Measurements from ENCODE around the gene TIGD7. TPM values are rescaled to one million over a fixed set of nuclear protein-coding genes. Genes with fewer than 3 reads are reported as not detected.

TIGD7 gene
- total RNA-seq, 2 experiments from 2014 or later: 4.0 to 4.7 TPM

- Mint-ChIP-seq H3K27me3 (no peaks in the 10 kb centered on the region), H3K36me3 (ENCODE audit: low read depth) (peaks cover 82% of the 10 kb centered on the region), H3K4me3 (no peak overlapping the region), H3K4me1 (ENCODE audit: low read depth) (peaks cover 8% of the 10 kb centered on the region), H3K27ac (no peak overlapping the region), H3K9me3 (peaks cover 67% of the 10 kb centered on the region)
- CTCF ChIA-PET: no interaction called here
- intact Hi-C loops (cut with micrococcal nuclease): no loop called here
- DNase-seq (no peak), ATAC-seq (no peak)
- TF ChIP-seq, protein P1, sequence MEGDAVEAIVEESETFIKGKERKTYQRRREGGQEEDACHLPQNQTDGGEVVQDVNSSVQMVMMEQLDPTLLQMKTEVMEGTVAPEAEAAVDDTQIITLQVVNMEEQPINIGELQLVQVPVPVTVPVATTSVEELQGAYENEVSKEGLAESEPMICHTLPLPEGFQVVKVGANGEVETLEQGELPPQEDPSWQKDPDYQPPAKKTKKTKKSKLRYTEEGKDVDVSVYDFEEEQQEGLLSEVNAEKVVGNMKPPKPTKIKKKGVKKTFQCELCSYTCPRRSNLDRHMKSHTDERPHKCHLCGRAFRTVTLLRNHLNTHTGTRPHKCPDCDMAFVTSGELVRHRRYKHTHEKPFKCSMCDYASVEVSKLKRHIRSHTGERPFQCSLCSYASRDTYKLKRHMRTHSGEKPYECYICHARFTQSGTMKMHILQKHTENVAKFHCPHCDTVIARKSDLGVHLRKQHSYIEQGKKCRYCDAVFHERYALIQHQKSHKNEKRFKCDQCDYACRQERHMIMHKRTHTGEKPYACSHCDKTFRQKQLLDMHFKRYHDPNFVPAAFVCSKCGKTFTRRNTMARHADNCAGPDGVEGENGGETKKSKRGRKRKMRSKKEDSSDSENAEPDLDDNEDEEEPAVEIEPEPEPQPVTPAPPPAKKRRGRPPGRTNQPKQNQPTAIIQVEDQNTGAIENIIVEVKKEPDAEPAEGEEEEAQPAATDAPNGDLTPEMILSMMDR (IDR thresholded peaks at IDR 0.05): no peak
- POLR2A ChIA-PET: interaction anchor here (1.0 to 1.4 kb wide), 2 partner anchors 10 to 16 kb away, joined by 3 to 5 read pairs; no protein-coding TSS in a partner anchor
These were observed 12.6 kb downstream of the TIGD7 start for GRCh38 chr16:3292604-3293003.

DNA sequence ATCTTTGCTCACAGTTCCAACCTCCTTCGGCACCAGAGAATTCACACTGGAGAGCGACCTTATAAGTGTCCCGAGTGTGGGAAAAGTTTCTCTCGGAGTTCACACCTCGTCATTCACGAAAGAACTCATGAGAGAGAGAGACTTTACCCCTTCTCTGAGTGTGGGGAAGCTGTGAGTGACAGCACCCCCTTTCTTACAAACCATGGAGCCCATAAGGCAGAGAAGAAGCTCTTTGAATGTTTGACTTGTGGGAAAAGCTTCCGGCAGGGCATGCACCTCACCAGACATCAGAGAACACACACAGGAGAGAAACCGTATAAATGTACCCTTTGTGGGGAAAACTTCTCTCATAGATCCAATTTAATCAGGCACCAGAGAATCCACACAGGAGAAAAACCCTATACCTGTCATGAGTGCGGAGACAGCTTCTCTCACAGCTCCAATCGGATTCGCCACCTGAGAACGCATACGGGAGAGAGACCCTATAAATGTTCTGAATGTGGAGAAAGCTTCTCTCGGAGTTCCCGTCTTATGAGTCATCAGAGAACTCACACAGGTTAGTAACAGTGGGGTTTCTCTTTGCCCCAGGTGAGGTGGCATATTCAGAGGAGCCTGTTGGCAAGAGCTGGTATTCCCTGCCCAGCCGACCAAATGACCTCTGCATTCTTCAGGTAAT is 15.1 kb downstream of the TIGD7 start:
- no peak for DNase-seq
- no peak overlapping the region for H3K4me3 Mint-ChIP-seq
- TF ChIP-seq, protein P1 (IDR thresholded peaks at IDR 0.05): no peak
- peaks cover 22% of the 10 kb centered on the region for H3K4me1 Mint-ChIP-seq (ENCODE audit: low read depth)
- ATAC-seq: no peak
- H3K36me3 Mint-ChIP-seq (ENCODE audit: low read depth): peaks cover 92% of the 10 kb centered on the region
- intact Hi-C loops (cut with micrococcal nuclease): no loop called here
- H3K9me3 Mint-ChIP-seq: peaks cover 62% of the 10 kb centered on the region
- CTCF ChIA-PET: no interaction called here
- POLR2A ChIA-PET: interaction anchor here (0.6 to 1.9 kb wide), 4 partner anchors 9 to 130 kb away, joined by 3 to 5 read pairs (median 4); no protein-coding TSS in a partner anchor
- no peak overlapping the region for H3K27ac Mint-ChIP-seq
- H3K27me3 Mint-ChIP-seq: no peaks in the 10 kb centered on the region

GRCh38 chr16:3285131-3285530 is 20.1 kb downstream of the TIGD7 start:
- TF ChIP-seq, protein P1 (IDR thresholded peaks at IDR 0.05): no peak
- intact Hi-C loops (cut with micrococcal nuclease): no loop called here
- H3K9me3 Mint-ChIP-seq: peaks cover 22% of the 10 kb centered on the region
- H3K27ac Mint-ChIP-seq: no peak overlapping the region
- DNase-seq (no peak), ATAC-seq (no peak)
- peaks cover 27% of the 10 kb centered on the region for H3K4me1 Mint-ChIP-seq (ENCODE audit: low read depth)
- no peaks in the 10 kb centered on the region for H3K27me3 Mint-ChIP-seq
- H3K36me3 Mint-ChIP-seq (ENCODE audit: low read depth): peaks cover 63% of the 10 kb centered on the region
- peak overlapping the region; percentile 94 for H3K4me3 Mint-ChIP-seq
- POLR2A ChIA-PET: interaction anchor here (2.2 to 4.6 kb wide), 3 partner anchors 12 to 21 kb away, joined by 5 to 25 read pairs (median 24); partner anchors contain the start of genes TIGD7 and ZNF75A
- CTCF ChIA-PET: interaction anchor here (9.6 kb wide), 1 partner anchor 20 kb away, joined by 98 read pairs; no protein-coding TSS in a partner anchor

DNA sequence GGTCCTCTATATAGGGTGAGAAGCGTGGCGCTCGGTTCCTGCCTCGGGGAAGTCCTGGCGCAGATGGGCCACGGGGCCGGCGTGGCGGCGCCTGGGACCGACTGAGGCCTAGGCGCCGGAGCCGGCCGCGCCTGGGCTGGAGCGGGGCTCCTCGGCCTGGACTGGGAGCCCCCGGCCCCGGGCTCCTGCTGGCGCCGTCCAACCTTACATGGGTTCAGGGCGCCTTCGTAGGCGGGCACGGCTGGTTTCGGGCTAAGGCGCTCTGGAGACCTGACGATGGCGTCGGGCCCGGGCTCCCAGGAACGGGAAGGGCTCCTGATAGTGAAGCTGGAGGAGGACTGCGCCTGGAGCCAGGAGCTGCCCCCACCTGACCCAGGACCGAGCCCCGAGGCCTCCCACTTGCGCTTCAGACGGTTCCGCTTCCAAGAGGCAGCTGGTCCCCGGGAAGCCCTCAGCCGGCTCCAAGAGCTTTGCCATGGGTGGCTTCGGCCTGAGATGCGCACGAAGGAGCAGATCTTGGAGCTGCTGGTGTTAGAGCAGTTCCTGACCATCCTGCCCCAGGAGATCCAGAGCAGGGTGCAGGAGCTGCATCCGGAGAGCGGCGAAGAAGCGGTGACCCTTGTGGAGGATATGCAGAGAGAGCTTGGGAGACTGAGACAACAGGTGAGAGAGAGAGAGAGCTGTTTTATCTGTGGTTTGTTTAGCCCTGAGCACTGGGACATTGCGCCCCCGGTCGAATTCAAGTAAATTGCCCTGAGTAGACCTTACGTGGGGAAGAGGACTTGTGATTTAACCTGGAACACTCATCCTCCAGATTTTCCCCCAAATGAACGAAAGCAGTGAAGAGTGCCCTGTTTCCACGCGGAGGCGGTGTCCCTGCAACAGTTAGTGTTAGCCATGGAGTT is 21.4 kb downstream of the TIGD7 start:
- TF ChIP-seq, protein P1 (IDR thresholded peaks at IDR 0.05): no peak
- intact Hi-C loops (cut with micrococcal nuclease): loop anchor here (5.0 kb wide), 1 partner anchor 174 kb away; no protein-coding TSS in a partner anchor
- POLR2A ChIA-PET: interaction anchor here (0.6 to 4.6 kb wide), 13 partner anchors 11 to 432 kb away, joined by 3 to 25 read pairs (median 4); partner anchors contain the start of genes OR1F1, TIGD7 and ZNF75A
- CTCF ChIA-PET: interaction anchor here (0.6 to 9.6 kb wide), 6 partner anchors 10 to 225 kb away, joined by 3 to 98 read pairs (median 3); no protein-coding TSS in a partner anchor
- Mint-ChIP-seq H3K9me3 (peaks cover 13% of the 10 kb centered on the region), H3K4me1 (ENCODE audit: low read depth) (peaks cover 27% of the 10 kb centered on the region), H3K4me3 (peak overlapping the region; percentile 94), H3K27ac (peak overlapping the region; percentile 98), H3K36me3 (ENCODE audit: low read depth) (peaks cover 50% of the 10 kb centered on the region), H3K27me3 (no peaks in the 10 kb centered on the region)
- no peak for ATAC-seq
- no peak for DNase-seq

Measured in activated CD8-positive, alpha-beta T cell treated with anti-CD3 and anti-CD28 coated beads for 36 hours (primary cell).